MM.1S (cell line): ENCODE measurements around the gene CAND2.

Experiments used
- EZH2 ChIP-seq: fragments of 300-600 bp; sonication (generic); optimal IDR thresholded peaks from 2 replicates; pipeline ENCODE3; 2017; ENCODE audit warnings: low read depth, mild to moderate bottlenecking, antibody characterized with exemption, low read length, mixed read lengths
- EZH2phosphoT487 ChIP-seq: fragments of 300-600 bp; sonication (generic); IDR thresholded peaks from 2 replicates; pipeline ENCODE4 v1.6.1; 2018; ENCODE audit warnings: antibody characterized with exemption, low read length
- TF ChIP-seq, protein P1 (sequence below): fragments of 300-600 bp; sonication (generic); IDR thresholded peaks from 2 replicates; pipeline ENCODE4 v1.5.1; 2016; ENCODE audit warnings: antibody characterized with exemption, low read length, mixed read lengths

- TF ChIP-seq, protein P1, sequence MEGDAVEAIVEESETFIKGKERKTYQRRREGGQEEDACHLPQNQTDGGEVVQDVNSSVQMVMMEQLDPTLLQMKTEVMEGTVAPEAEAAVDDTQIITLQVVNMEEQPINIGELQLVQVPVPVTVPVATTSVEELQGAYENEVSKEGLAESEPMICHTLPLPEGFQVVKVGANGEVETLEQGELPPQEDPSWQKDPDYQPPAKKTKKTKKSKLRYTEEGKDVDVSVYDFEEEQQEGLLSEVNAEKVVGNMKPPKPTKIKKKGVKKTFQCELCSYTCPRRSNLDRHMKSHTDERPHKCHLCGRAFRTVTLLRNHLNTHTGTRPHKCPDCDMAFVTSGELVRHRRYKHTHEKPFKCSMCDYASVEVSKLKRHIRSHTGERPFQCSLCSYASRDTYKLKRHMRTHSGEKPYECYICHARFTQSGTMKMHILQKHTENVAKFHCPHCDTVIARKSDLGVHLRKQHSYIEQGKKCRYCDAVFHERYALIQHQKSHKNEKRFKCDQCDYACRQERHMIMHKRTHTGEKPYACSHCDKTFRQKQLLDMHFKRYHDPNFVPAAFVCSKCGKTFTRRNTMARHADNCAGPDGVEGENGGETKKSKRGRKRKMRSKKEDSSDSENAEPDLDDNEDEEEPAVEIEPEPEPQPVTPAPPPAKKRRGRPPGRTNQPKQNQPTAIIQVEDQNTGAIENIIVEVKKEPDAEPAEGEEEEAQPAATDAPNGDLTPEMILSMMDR, result no peak
- no peak for TF ChIP-seq EZH2
- TF ChIP-seq EZH2phosphoT487, result no peak
Observed at GRCh38 chr3:12808587-12808986, 12.1 kb downstream of the CAND2 start.
